Tibial artery (tissue), 4 donors: ENCODE data around the gene LRBA.

Source experiments
- DNase-seq, 2 donors: peaks; one replicate each; pipeline ENCODE4 v3.0.0-alpha.2; 2019
- H3K27ac ChIP-seq, 2 donors: fragments of 200-600 bp; sonication (generic) in 1 of 2; 1 replicate in 1 of 2; 2 replicates in 1 of 2; pipeline ENCODE4 v1.5.1; 2018 to 2019; ENCODE audit warnings: mild to moderate bottlenecking in 1 of 2
- H3K27me3 ChIP-seq, 2 donors: fragments of 200-600 bp; sonication (generic) in 1 of 2; one replicate each; pipeline versions ENCODE4 v1.5.1 to v1.6.0; 2016 to 2019
- H3K36me3 ChIP-seq, 3 donors: fragments of 200-600 bp; sonication (generic) in 2 of 3; one replicate each; pipeline ENCODE4 v1.5.1; 2016 to 2019; ENCODE audit warnings: mild to moderate bottlenecking in 2 of 3
- H3K4me1 ChIP-seq, 4 donors: fragments of 200-600 bp; sonication (generic) in 2 of 4; 1 replicate in 3 of 4; 2 replicates in 1 of 4; pipeline ENCODE4 v1.5.1; 2016 to 2019
- H3K4me3 ChIP-seq, 2 donors: fragments of 200-600 bp; sonication (generic) in 1 of 2; 1 replicate in 1 of 2; 2 replicates in 1 of 2; pipeline ENCODE4 v1.5.1; 2018 to 2019; ENCODE audit warnings: mild to moderate bottlenecking in 2 of 2
- H3K9me3 ChIP-seq, 3 donors: fragments of 200-600 bp; sonication (generic) in 1 of 3; one replicate each; pipeline ENCODE4 v1.5.1; 2016 to 2019
- CTCF ChIP-seq, 2 experiments: fragments of 200-600 bp in 1 of 2; fragments of 450-650 bp in 1 of 2; IDR thresholded peaks; one replicate each; pipeline ENCODE4 v1.5.1; 2017 to 2019; ENCODE audit warnings: antibody characterized with exemption in 2 of 2, mild to moderate bottlenecking in 1 of 2, moderate library complexity in 1 of 2
- intact Hi-C: fragments of 100-400 bp; cut with DNase I; formaldehyde crosslinking; loops from one replicate; pipeline ENCODE4 v1.15.0; 2023; ENCODE audit warnings: low total_unique reads

Gene LRBA

DNA sequence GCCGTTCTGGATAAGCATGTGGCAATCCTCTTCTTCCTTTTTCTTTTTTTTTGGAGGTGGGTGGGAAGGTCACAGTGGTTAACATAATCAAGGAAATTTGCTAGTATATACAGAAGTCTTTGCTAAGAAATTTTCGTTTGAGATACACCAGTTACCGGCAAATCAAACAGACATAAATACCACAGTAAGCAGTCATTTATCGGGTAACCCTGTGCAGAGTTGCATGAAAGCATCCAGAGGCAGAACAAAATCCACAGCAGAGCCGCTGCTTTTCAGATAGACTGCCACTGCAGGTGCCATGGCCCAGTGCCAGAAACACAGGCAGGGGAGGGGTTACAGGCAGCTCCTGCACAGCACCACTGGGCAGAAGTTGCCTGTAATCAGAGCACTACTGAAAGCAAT lies 612.2 kb downstream of the LRBA start:
- TF ChIP-seq CTCF (IDR thresholded peaks at IDR 0.05): no peak
- H3K9me3 ChIP-seq: no peaks in the 10 kb centered on the region
- no peak overlapping the region for H3K4me3 ChIP-seq
- intact Hi-C loops: no loop called here
- H3K27ac ChIP-seq: no peak overlapping the region
- no peaks in the 10 kb centered on the region for H3K4me1 ChIP-seq
- H3K36me3 ChIP-seq: no peaks in the 10 kb centered on the region
- DNase-seq: no peak
- H3K27me3 ChIP-seq: no peaks in the 10 kb centered on the region

- Histone ChIP-seq H3K27me3 (no peaks in the 10 kb centered on the region), H3K27ac (no peak overlapping the region), H3K9me3 (no peaks in the 10 kb centered on the region), H3K36me3 (no peaks in the 10 kb centered on the region), H3K4me1 (no peaks in the 10 kb centered on the region), H3K4me3 (no peak overlapping the region)
- intact Hi-C loops: no loop called here
- DNase-seq: no peak
- no peak for TF ChIP-seq CTCF (IDR thresholded peaks at IDR 0.05)
Observed at GRCh38 chr4:150401083-150401687, 613.9 kb downstream of the LRBA start.

- no peak overlapping the region for H3K27ac ChIP-seq
- H3K9me3 ChIP-seq: peaks cover 0 to 3% (median 0%) of the 10 kb centered on the region in 3 donors
- no peaks in the 10 kb centered on the region for H3K4me1 ChIP-seq
- no peak overlapping the region for H3K4me3 ChIP-seq
- H3K36me3 ChIP-seq: peaks cover 0 to 5% (median 0%) of the 10 kb centered on the region in 3 donors
- no peaks in the 10 kb centered on the region for H3K27me3 ChIP-seq
- no peak for TF ChIP-seq CTCF (IDR thresholded peaks at IDR 0.05)
- intact Hi-C loops: no loop called here
- DNase-seq: no peak
Observed at GRCh38 chr4:150395872-150396271, 619.2 kb downstream of the LRBA start.

DNA sequence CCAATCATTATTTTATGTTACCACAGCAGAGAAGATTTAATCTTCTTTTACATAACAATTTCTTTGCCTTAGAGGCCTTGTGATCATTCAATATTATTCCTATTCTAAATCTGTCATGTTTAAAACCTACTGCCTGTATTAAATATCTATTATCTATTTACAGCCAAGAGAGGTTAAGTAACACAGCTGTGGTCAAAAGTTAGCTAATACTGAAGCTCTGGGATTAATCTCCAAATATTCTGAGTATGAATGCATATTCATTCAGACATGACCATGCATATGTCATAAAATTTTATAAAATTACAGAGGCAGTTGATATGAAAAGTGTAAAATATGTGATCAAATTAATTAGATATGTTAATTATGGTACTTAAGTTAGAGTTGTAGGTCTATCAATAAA lies 621.0 kb downstream of the LRBA start:
- Histone ChIP-seq H3K4me3 (no peak overlapping the region), H3K27me3 (no peaks in the 10 kb centered on the region), H3K9me3 (peaks cover 0 to 3% (median 0%) of the 10 kb centered on the region in 3 donors), H3K36me3 (peaks cover 0 to 5% (median 0%) of the 10 kb centered on the region in 3 donors), H3K27ac (no peak overlapping the region), H3K4me1 (no peaks in the 10 kb centered on the region)
- TF ChIP-seq CTCF (IDR thresholded peaks at IDR 0.05): no peak
- intact Hi-C loops: no loop called here
- DNase-seq: no peak

GRCh38 chr4:150391052-150391451 lies 624.0 kb downstream of the LRBA start:
- Histone ChIP-seq H3K36me3 (peaks cover 0 to 5% (median 0%) of the 10 kb centered on the region in 3 donors), H3K4me3 (no peak overlapping the region), H3K4me1 (no peaks in the 10 kb centered on the region), H3K9me3 (peaks cover 0 to 3% (median 0%) of the 10 kb centered on the region in 3 donors), H3K27me3 (no peaks in the 10 kb centered on the region), H3K27ac (no peak overlapping the region)
- intact Hi-C loops: no loop called here
- TF ChIP-seq CTCF (IDR thresholded peaks at IDR 0.05): no peak
- no peak for DNase-seq

- no peak for TF ChIP-seq CTCF (IDR thresholded peaks at IDR 0.05)
- peaks cover 0 to 5% (median 0%) of the 10 kb centered on the region in 3 donors for H3K36me3 ChIP-seq
- peaks cover 0 to 3% (median 0%) of the 10 kb centered on the region in 3 donors for H3K9me3 ChIP-seq
- intact Hi-C loops: no loop called here
- H3K27ac ChIP-seq: no peak overlapping the region
- no peak overlapping the region for H3K4me3 ChIP-seq
- peaks cover 0 to 4% (median 1%) of the 10 kb centered on the region in 4 donors for H3K4me1 ChIP-seq
- no peak for DNase-seq
- no peaks in the 10 kb centered on the region for H3K27me3 ChIP-seq
Observed at GRCh38 chr4:150390531-150390910, 624.6 kb downstream of the LRBA start.
